GM12864 (cell line): ENCODE data around the gene RNFT2.

Experiments used
- DNase-seq: peaks from one replicate; pipeline ENCODE4 v3.0.0-alpha.2; 2011; ENCODE audit warnings: low read depth
- H3K4me3 ChIP-seq: 2 replicates; pipeline ENCODE4 v1.5.1; 2011; ENCODE audit warnings: mild to moderate bottlenecking, low read depth, low read length, control low read depth
- CTCF ChIP-seq: IDR thresholded peaks from 2 replicates; pipeline ENCODE4 v1.5.1; 2011; ENCODE audit warnings: low read depth, mild to moderate bottlenecking, moderate library complexity, low read length, control low read depth, inconsistent platforms; ENCODE audit errors: missing control alignments

The RNFT2 gene, protein sequence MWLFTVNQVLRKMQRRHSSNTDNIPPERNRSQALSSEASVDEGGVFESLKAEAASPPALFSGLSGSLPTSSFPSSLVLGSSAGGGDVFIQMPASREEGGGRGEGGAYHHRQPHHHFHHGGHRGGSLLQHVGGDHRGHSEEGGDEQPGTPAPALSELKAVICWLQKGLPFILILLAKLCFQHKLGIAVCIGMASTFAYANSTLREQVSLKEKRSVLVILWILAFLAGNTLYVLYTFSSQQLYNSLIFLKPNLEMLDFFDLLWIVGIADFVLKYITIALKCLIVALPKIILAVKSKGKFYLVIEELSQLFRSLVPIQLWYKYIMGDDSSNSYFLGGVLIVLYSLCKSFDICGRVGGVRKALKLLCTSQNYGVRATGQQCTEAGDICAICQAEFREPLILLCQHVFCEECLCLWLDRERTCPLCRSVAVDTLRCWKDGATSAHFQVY

DNA sequence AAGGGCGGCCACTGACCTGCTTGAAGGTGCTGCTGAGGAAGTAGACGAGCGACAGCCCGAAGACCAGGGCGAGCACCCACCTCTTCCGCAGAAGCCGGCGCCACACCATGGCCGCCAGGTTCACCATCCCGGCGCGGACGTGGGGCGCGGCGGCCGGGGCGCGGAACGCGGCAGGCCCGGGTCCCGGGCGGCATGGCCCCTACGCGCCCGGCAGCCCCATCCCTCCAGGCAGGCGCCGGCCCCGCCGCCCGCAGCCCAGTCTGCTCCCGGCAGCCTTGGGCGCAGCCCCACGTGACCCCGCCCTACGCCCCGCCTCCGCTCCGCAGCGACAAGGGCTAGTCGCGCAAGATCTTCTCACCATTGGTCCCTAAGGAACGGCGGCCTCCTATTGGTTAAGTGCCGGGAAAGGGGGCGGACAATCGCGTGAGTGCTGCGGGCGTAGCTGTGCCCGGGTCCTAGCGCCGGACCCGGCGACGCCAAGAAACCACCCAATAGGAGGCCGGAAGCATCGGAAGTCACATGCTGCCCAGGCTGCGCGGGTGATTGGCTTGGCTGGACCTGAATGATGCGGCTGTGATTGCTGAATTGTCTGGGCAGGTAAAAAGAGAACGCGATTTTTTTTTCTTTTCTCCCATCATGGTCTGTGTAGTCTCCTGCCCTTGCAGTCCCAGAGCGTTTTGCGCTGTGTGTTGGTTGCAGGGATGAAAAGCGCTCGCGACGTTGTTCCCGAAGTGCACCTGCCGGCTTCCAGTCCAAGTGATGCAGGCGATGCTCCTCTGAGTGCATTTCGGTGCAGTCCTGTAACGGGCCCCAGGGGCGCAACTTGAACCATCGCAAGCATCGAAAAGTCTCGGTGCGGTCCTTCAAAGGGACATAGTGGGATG lies at the start of gene RNFT2, which contains the start of gene SPRING1:
TSS of gene RNFT2 (plus strand) at position 542 of the 884 bp plus-strand sequence. CDS start 2,183 bp downstream, outside the sequence.
TSS of gene SPRING1 (minus strand) at position 296 of the 884 bp plus-strand sequence. CDS start at position 127, 169 bp downstream.
- TF ChIP-seq CTCF = peak; percentile 34
- DNase-seq = peak; percentile 98
- peak within 1 kb of the TSS; percentile 94 for H3K4me3 ChIP-seq

GRCh38 chr12:116689521-116689920 lies 48.6 kb upstream of the RNFT2 start:
- DNase-seq = no peak
- no peak for TF ChIP-seq CTCF
- H3K4me3 ChIP-seq = no peak overlapping the region

GRCh38 chr12:116689979-116690744 lies 48.0 kb upstream of the RNFT2 start:
- no peak for DNase-seq
- H3K4me3 ChIP-seq = no peak overlapping the region
- no peak for TF ChIP-seq CTCF

DNA sequence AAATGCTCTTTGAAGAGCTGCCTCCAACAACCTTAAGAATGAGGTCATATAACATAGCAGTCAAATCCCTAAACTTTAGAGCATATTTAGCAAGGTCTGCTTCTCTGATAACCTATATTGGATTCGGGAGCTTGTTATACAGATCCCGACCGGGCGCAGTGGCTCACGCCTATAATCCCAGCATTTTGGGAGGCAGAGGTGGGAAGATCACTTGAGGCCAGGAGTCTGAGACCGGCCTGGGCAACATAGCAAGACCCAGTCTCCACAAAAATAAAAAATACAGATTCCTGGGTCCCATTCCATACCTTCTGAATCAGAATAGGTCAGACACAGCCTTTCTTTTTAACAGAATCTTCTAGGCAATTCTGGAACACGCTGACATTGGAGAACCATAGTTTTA lies 46.9 kb upstream of the RNFT2 start:
- no peak for DNase-seq
- TF ChIP-seq CTCF = no peak

DNA sequence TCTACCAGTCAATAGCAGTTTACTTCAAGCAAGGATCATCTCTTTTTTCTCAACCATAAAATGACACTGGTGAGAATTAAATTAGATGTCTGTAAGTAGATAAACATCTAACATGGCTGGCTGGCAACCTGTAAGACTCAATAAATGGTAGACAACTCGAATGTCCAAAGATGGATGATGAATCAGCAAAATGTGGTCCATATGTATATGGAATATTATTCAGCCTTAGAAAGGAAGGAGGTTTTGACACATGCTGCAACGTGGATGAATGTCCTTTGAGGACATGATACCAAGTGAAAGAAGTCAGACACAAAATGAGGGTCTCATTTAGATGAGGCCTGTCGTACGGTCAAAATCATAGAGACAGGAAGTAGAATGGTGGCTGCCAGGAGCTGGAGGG lies 46.5 kb upstream of the RNFT2 start:
- DNase-seq = no peak
- no peak overlapping the region for H3K4me3 ChIP-seq
- TF ChIP-seq CTCF = no peak

More for the DNA sequence above, 46.9 kb upstream of the RNFT2 start:
- H3K4me3 ChIP-seq = no peak overlapping the region

GRCh38 chr12:116692605-116693004 lies 45.5 kb upstream of the RNFT2 start:
- DNase-seq = no peak
- no peak overlapping the region for H3K4me3 ChIP-seq
- TF ChIP-seq CTCF = no peak
